ENCODE measurements around the gene EEF1A2.
"Not testable (repeated sequence)": the region's sequence is repeated elsewhere in the genome, so short reads cannot be mapped to it uniquely, and the experiment has no call there.

EEF1A2 gene

DNA sequence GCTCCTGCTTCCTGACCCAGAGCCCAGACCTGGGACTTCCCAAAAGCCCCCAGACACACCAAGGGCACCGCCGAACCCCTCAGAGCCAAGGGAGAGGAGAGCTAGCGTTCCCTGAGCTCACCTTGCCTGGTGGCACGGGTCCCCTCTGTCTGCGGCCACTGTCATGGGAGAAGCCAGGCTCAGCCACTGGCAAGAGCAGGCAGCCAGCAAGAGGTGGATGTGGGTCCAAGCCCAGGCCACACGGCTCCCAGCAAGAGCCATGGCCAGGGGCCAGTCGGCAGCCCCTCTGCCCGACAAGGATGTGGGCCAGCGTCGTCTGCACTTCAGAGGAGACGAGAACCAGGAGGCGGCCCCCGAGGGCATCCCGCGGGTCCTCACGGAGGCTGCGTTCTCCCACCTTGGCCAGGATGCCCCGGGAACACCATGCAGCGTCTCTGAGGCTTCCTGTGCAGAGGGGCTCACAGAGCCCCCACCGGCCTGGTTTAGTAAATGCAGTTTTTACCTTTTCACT, 19.5 kb upstream of the EEF1A2 start:
- H3K4me2 ChIP-seq (ENCODE audit: low read length): no peak overlapping the region
- H3K36me3 ChIP-seq (ENCODE audit: insufficient read depth, low read length): peaks cover 21% of the 10 kb centered on the region
- no peaks in the 10 kb centered on the region for H3F3A ChIP-seq (ENCODE audit: insufficient read depth, low read length)
- peaks cover 14% of the 10 kb centered on the region for H3K4me1 ChIP-seq (ENCODE audit: insufficient read depth, low read length, severe bottlenecking)
- H3K27me3 ChIP-seq (ENCODE audit: insufficient read depth, low read length): peaks cover 3% of the 10 kb centered on the region; the same call in 1 of the 2 replicates
- TF ChIP-seq EZH2 (IDR thresholded peaks at IDR 0.05; ENCODE audit: borderline replicate concordance, low read length): no peak
- TF ChIP-seq, protein P1, sequence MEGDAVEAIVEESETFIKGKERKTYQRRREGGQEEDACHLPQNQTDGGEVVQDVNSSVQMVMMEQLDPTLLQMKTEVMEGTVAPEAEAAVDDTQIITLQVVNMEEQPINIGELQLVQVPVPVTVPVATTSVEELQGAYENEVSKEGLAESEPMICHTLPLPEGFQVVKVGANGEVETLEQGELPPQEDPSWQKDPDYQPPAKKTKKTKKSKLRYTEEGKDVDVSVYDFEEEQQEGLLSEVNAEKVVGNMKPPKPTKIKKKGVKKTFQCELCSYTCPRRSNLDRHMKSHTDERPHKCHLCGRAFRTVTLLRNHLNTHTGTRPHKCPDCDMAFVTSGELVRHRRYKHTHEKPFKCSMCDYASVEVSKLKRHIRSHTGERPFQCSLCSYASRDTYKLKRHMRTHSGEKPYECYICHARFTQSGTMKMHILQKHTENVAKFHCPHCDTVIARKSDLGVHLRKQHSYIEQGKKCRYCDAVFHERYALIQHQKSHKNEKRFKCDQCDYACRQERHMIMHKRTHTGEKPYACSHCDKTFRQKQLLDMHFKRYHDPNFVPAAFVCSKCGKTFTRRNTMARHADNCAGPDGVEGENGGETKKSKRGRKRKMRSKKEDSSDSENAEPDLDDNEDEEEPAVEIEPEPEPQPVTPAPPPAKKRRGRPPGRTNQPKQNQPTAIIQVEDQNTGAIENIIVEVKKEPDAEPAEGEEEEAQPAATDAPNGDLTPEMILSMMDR (IDR thresholded peaks at IDR 0.05; ENCODE audit: low read length): peak; percentile 14; the same call in 1 of the 2 replicates
- H2AFZ ChIP-seq (ENCODE audit: low read length): no peak overlapping the region
- H3K4me3 ChIP-seq (ENCODE audit: low read depth, low read length, poor library complexity, severe bottlenecking): no peak overlapping the region
- no peak overlapping the region for H3K27ac ChIP-seq (ENCODE audit: low read depth, low read length, poor library complexity, severe bottlenecking)
- H3K9me3 ChIP-seq (ENCODE audit: low read length): peaks cover 8% of the 10 kb centered on the region; the same call in 1 of the 2 replicates
- H3K9ac ChIP-seq (ENCODE audit: low read length): no peak overlapping the region
- H3K9me2 ChIP-seq (ENCODE audit: low read depth, low read length): no peaks in the 10 kb centered on the region
- H4K20me1 ChIP-seq (ENCODE audit: insufficient read depth, low read length): no peaks in the 10 kb centered on the region
- H3K79me2 ChIP-seq (ENCODE audit: insufficient read depth, low read length): no peaks in the 10 kb centered on the region

DNA sequence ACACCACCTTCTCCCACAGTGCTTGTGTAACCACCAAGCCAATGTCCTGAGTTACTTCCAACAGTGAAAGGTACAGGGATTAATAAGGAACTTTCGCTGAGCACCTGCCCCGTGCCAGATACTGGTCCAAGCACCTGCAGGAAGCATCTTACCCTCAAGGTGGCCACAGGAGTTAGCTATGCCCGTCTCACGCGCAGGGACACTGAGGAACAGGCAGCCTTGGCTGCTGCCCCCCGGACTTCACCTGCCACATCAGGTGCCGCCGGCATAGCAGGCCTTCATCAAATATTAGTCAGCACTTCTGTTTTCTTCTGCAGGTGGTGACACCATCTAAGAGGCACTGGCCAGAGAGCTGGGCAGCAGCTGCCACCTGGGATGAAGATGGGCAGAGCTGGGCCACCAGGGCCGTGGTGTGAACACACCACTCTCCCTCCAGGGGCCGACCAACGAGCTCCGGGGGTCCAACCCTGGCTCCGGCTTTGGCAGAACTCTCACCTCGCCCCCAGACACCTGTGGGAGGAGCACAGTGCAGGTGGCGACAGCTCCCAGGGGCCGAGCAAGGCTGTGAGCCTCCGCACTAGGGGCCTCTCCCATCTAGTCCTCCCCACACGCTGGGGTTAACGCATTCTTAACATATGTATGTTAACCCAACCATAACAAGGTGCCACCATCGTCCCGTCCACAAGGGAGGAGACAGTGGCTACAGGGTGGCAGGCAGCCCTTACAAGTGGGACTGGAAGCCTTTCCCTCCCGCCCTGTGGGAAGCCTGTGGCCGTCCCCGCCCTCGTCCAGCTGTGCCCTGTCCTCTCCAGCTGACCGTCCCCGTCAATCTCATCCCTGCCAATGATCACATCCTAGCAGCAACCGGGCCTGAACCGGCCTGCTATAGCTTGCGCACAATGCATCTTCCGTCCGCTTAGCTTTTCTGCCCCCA, 18.8 kb upstream of the EEF1A2 start:
- H3K79me2 ChIP-seq (ENCODE audit: insufficient read depth, low read length): no peaks in the 10 kb centered on the region
- no peaks in the 10 kb centered on the region for H4K20me1 ChIP-seq (ENCODE audit: insufficient read depth, low read length)
- H3K36me3 ChIP-seq (ENCODE audit: insufficient read depth, low read length): peaks cover 13% of the 10 kb centered on the region
- no peak overlapping the region for H2AFZ ChIP-seq (ENCODE audit: low read length)
- H3K9me2 ChIP-seq (ENCODE audit: low read depth, low read length): no peaks in the 10 kb centered on the region
- H3F3A ChIP-seq (ENCODE audit: insufficient read depth, low read length): no peaks in the 10 kb centered on the region
- peaks cover 3% of the 10 kb centered on the region; the same call in 1 of the 2 replicates for H3K27me3 ChIP-seq (ENCODE audit: insufficient read depth, low read length)
- H3K27ac ChIP-seq (ENCODE audit: low read depth, low read length, poor library complexity, severe bottlenecking): no peak overlapping the region
- no peak overlapping the region for H3K4me3 ChIP-seq (ENCODE audit: low read depth, low read length, poor library complexity, severe bottlenecking)
- no peak for TF ChIP-seq EZH2 (IDR thresholded peaks at IDR 0.05; ENCODE audit: borderline replicate concordance, low read length)
- TF ChIP-seq, protein P1 (IDR thresholded peaks at IDR 0.05; ENCODE audit: low read length): no peak
- peaks cover 14% of the 10 kb centered on the region for H3K4me1 ChIP-seq (ENCODE audit: insufficient read depth, low read length, severe bottlenecking)
- H3K4me2 ChIP-seq (ENCODE audit: low read length): no peak overlapping the region
- H3K9ac ChIP-seq (ENCODE audit: low read length): no peak overlapping the region
- peaks cover 6% of the 10 kb centered on the region; the same call in 1 of the 2 replicates for H3K9me3 ChIP-seq (ENCODE audit: low read length)

DNA sequence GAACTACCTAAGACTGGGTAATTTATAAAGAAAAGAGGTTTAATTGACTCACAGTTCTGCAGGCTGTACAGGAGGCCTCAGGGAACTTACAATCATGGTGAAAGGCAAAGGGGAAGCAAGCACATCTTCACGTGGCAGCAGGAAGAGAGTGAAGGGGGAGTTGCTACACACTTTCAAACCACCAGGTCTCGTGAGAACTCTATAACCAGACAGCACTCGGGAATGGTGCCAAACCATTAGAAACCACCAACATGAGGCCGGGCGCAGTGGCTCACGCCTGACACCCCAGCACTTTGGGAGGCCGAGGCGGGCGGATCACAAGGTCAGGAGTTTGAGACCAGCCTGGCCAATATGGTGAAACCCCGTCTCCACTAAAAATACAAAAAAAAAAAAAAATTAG, 15.6 kb upstream of the EEF1A2 start:
- H3K4me3 ChIP-seq (ENCODE audit: low read depth, low read length, poor library complexity, severe bottlenecking); H2AFZ ChIP-seq (ENCODE audit: low read length); H3K9me3 ChIP-seq (ENCODE audit: low read length); H3K9ac ChIP-seq (ENCODE audit: low read length); H3K36me3 ChIP-seq (ENCODE audit: insufficient read depth, low read length); H3F3A ChIP-seq (ENCODE audit: insufficient read depth, low read length); H3K4me2 ChIP-seq (ENCODE audit: low read length); H3K79me2 ChIP-seq (ENCODE audit: insufficient read depth, low read length); H4K20me1 ChIP-seq (ENCODE audit: insufficient read depth, low read length); H3K27ac ChIP-seq (ENCODE audit: low read depth, low read length, poor library complexity, severe bottlenecking); H3K9me2 ChIP-seq (ENCODE audit: low read depth, low read length); H3K4me1 ChIP-seq (ENCODE audit: insufficient read depth, low read length, severe bottlenecking); H3K27me3 ChIP-seq (ENCODE audit: insufficient read depth, low read length): not testable (repeated sequence)

All from OCI-LY1 (cell line).